Panc1 (cell line): ENCODE results near the gene CRYGS. TPM values are rescaled to one million over a fixed set of nuclear protein-coding genes. Genes with fewer than 3 reads are reported as not detected.

ENCODE experiments used
- ATAC-seq: fragments of 200-7000 bp; cut with Tn5 transposase; 2 replicates; pipeline ENCODE4 v1.9.1; 2020; ENCODE audit warnings: mild to moderate bottlenecking, moderate library complexity
- BruUV-seq: library from RNA; stranded (reverse); fragments of 400-500 nt; replicated peaks from 2 replicates; lab custom pipeline; 2021; lab: Mats Ljungman, UMichigan
- CTCF ChIA-PET: fragments of 300-600 bp; sonication (Branson Sonifier 250); formaldehyde crosslinking; loops from one replicate; lab custom pipeline; 2022; ENCODE audit warnings: antibody characterized with exemption; lab: Charles Lee
- POLR2A ChIA-PET: fragments of 300-600 bp; sonication (Branson Sonifier 250); formaldehyde crosslinking; loops from one replicate; lab custom pipeline; 2022; ENCODE audit warnings: antibody characterized with exemption; lab: Charles Lee
- DNase-seq: peaks from one replicate; pipeline ENCODE4 v3.0.0-alpha.2; 2010; ENCODE audit warnings: low read depth, low spot score
- H3K27ac ChIP-seq: 2 replicates; pipeline ENCODE4 v1.5.1; 2011; ENCODE audit warnings: mild to moderate bottlenecking, low read length, inconsistent platforms
- H3K27me3 ChIP-seq: fragments of 200-500 bp; sonication (Bioruptor generic); 2 replicates; pipeline ENCODE4 v1.6.0; 2014; ENCODE audit warnings: low read length, inconsistent platforms; ENCODE audit not compliant: control insufficient read depth, insufficient read depth
- H3K36me3 ChIP-seq: fragments of 200-500 bp; sonication (Bioruptor generic); 2 replicates; pipeline ENCODE4 v1.5.1; 2014; ENCODE audit warnings: inconsistent platforms, mild to moderate bottlenecking, low read length, moderate library complexity; ENCODE audit not compliant: control insufficient read depth, insufficient read depth
- H3K4me1 ChIP-seq: 2 replicates; pipeline ENCODE4 v1.5.1; 2011; ENCODE audit warnings: inconsistent platforms, mild to moderate bottlenecking, low read length, moderate library complexity; ENCODE audit not compliant: control insufficient read depth, insufficient read depth
- H3K4me3 ChIP-seq, 2 experiments: 2 replicates each; pipeline ENCODE4 v1.5.1; 2011 to 2012; ENCODE audit warnings: low read depth in 2 of 2, low read length in 2 of 2, mild to moderate bottlenecking in 2 of 2, inconsistent platforms in 1 of 2, moderate library complexity in 1 of 2
- H3K9me3 ChIP-seq: fragments of 200-500 bp; sonication (Bioruptor generic); 2 replicates; pipeline ENCODE4 v1.5.1; 2014; ENCODE audit warnings: low read depth, mild to moderate bottlenecking, inconsistent platforms, low read length, moderate library complexity; ENCODE audit not compliant: control insufficient read depth, insufficient read depth
- POLR2AphosphoS5 ChIP-seq: IDR thresholded peaks from 2 replicates; pipeline ENCODE4 v1.6.1; 2012; ENCODE audit warnings: mild to moderate bottlenecking, low read depth, low read length, moderate library complexity
- SIN3A ChIP-seq: IDR thresholded peaks from 2 replicates; pipeline ENCODE4 v1.6.1; 2012; ENCODE audit warnings: low read depth, mild to moderate bottlenecking, low read length, moderate library complexity, borderline replicate concordance; ENCODE audit not compliant: insufficient read depth
- TCF7L2 ChIP-seq: IDR thresholded peaks from 2 replicates; pipeline ENCODE4 v1.6.1; 2011; ENCODE audit warnings: mild to moderate bottlenecking, low read depth, low read length, inconsistent platforms
- in situ Hi-C: cut with HindIII; loops from 2 replicates; pipeline ENCODE4 v1.10.0; 2016; ENCODE audit warnings: low sequenced_read_pairs, low pct_unique_long_range_greater_than_20kb
- intact Hi-C: fragments of 100-400 bp; cut with micrococcal nuclease; formaldehyde crosslinking; loops from one replicate; pipeline ENCODE4 v1.10.0; 2022; ENCODE audit not compliant: unreplicated experiment
- total RNA-seq: library from RNA; stranded (reverse); gene quantifications from one replicate; pipeline ENCODE4 v1.2.1, GENCODE V29; 2021; ENCODE audit not compliant: unreplicated experiment
- TF ChIP-seq, protein P1 (sequence below), 2 experiments: IDR thresholded peaks; 2 replicates each; pipeline ENCODE4 v1.6.1; 2011 to 2012; ENCODE audit warnings: low read depth in 2 of 2, control low read depth in 1 of 2, low read length in 1 of 2, mild to moderate bottlenecking in 1 of 2, moderate library complexity in 1 of 2; ENCODE audit not compliant: insufficient read depth in 1 of 2
- TF ChIP-seq, protein P2 (sequence below): fragments of 450-650 bp; IDR thresholded peaks from 2 replicates; pipeline ENCODE4 v1.5.1; 2017; ENCODE audit warnings: mild to moderate bottlenecking

The CRYGS gene
- total RNA-seq, 1 experiment from 2014 or later = 2.8 TPM

DNA sequence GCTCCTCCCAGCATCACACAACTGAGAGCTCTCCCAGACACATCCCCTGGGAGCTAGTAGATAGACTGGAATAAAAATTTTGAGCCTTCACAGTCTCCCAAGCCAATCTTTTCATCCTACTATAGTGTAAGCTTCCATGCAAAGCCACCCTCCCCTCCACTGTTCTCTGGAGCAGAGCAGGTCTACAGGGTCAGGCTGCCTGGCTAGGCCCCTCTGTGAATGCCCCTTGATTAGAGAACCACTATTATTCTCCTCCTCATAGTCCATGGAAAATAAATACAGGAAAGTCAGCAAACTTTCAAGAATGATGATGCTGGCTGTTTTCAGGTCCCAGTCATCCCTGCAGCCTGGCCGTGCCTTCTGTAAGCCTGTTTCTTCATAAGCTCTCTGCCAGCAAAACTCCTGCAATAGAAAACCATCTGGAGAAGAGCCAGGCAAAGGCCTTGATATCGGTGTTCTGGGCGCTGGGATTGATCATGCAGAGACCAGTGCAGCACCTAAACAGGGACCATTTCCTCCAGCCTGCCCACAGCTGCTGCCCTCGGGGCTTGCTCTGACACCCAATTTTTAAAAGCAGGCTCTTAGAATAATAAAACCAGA is 51.7 kb downstream of the CRYGS start:
- Histone ChIP-seq H3K27me3 (peaks cover 20% of the 10 kb centered on the region), H3K4me3 (no peak overlapping the region), H3K36me3 (no peaks in the 10 kb centered on the region), H3K4me1 (no peaks in the 10 kb centered on the region), H3K9me3 (no peaks in the 10 kb centered on the region), H3K27ac (no peak overlapping the region)
- ATAC-seq = no peak
- intact Hi-C loops = no loop called here
- no TSS peak for BruUV-seq
- in situ Hi-C loops = no loop called here
- POLR2A ChIA-PET = no interaction called here
- no peak for DNase-seq
- CTCF ChIA-PET = no interaction called here
- TF ChIP-seq TCF7L2 (no peak), POLR2AphosphoS5 (no peak), SIN3A (no peak)
- TF ChIP-seq, protein P1, sequence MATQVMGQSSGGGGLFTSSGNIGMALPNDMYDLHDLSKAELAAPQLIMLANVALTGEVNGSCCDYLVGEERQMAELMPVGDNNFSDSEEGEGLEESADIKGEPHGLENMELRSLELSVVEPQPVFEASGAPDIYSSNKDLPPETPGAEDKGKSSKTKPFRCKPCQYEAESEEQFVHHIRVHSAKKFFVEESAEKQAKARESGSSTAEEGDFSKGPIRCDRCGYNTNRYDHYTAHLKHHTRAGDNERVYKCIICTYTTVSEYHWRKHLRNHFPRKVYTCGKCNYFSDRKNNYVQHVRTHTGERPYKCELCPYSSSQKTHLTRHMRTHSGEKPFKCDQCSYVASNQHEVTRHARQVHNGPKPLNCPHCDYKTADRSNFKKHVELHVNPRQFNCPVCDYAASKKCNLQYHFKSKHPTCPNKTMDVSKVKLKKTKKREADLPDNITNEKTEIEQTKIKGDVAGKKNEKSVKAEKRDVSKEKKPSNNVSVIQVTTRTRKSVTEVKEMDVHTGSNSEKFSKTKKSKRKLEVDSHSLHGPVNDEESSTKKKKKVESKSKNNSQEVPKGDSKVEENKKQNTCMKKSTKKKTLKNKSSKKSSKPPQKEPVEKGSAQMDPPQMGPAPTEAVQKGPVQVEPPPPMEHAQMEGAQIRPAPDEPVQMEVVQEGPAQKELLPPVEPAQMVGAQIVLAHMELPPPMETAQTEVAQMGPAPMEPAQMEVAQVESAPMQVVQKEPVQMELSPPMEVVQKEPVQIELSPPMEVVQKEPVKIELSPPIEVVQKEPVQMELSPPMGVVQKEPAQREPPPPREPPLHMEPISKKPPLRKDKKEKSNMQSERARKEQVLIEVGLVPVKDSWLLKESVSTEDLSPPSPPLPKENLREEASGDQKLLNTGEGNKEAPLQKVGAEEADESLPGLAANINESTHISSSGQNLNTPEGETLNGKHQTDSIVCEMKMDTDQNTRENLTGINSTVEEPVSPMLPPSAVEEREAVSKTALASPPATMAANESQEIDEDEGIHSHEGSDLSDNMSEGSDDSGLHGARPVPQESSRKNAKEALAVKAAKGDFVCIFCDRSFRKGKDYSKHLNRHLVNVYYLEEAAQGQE (IDR thresholded peaks at IDR 0.05; ENCODE audit: insufficient read depth in 1 of 2, low read depth in 2 of 2, low read length in 1 of 2) = no peak
- TF ChIP-seq, protein P2, sequence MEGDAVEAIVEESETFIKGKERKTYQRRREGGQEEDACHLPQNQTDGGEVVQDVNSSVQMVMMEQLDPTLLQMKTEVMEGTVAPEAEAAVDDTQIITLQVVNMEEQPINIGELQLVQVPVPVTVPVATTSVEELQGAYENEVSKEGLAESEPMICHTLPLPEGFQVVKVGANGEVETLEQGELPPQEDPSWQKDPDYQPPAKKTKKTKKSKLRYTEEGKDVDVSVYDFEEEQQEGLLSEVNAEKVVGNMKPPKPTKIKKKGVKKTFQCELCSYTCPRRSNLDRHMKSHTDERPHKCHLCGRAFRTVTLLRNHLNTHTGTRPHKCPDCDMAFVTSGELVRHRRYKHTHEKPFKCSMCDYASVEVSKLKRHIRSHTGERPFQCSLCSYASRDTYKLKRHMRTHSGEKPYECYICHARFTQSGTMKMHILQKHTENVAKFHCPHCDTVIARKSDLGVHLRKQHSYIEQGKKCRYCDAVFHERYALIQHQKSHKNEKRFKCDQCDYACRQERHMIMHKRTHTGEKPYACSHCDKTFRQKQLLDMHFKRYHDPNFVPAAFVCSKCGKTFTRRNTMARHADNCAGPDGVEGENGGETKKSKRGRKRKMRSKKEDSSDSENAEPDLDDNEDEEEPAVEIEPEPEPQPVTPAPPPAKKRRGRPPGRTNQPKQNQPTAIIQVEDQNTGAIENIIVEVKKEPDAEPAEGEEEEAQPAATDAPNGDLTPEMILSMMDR = no peak

DNA sequence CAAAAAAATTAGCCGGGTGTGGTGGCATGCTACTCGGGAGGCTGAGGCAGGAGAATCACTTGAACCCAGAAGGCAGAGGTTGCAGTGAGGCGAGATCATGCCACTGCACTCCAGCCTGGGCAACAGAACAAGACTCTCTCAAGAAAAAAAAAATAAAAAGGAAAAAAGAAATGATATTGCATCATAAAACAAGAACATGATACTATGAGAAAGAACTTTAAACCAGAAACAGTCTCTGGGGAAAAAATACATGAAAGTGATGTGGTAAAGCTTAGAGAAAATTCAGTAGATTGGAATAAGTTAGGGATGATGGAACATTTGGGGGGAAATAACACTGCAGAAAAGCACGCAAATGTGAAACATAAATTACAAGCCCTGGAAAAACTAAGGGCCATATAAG is 54.7 kb downstream of the CRYGS start:
- Histone ChIP-seq H3K4me3 (no peak overlapping the region), H3K27ac (no peak overlapping the region), H3K27me3 (peaks cover 20% of the 10 kb centered on the region), H3K36me3 (no peaks in the 10 kb centered on the region), H3K9me3 (no peaks in the 10 kb centered on the region), H3K4me1 (no peaks in the 10 kb centered on the region)
- DNase-seq = no peak
- CTCF ChIA-PET = no interaction called here
- ATAC-seq = no peak
- POLR2A ChIA-PET = no interaction called here
- in situ Hi-C loops = no loop called here
- TF ChIP-seq, protein P1 (IDR thresholded peaks at IDR 0.05; ENCODE audit: insufficient read depth in 1 of 2, low read depth in 2 of 2, low read length in 1 of 2) = no peak
- TF ChIP-seq POLR2AphosphoS5 (no peak), SIN3A (no peak), TCF7L2 (no peak)
- TF ChIP-seq, protein P2 = no peak
- intact Hi-C loops = no loop called here
- BruUV-seq = no TSS peak
